PC-9 (cell line): Measurements from ENCODE around the gene PDE11A.

Source experiments
- EZH2 ChIP-seq: fragments of 200-600 bp; sonication (generic); IDR thresholded peaks from 2 replicates; pipeline ENCODE4 v1.8.0; 2017; ENCODE audit warnings: antibody characterized with exemption, low read depth
- TF ChIP-seq, protein P1 (sequence below): fragments of 200-600 bp; sonication (generic); conservative IDR thresholded peaks from 2 replicates; pipeline ENCODE4 v1.6.1; 2017; ENCODE audit warnings: mixed run types, antibody characterized with exemption, mild to moderate bottlenecking, moderate library complexity

DNA sequence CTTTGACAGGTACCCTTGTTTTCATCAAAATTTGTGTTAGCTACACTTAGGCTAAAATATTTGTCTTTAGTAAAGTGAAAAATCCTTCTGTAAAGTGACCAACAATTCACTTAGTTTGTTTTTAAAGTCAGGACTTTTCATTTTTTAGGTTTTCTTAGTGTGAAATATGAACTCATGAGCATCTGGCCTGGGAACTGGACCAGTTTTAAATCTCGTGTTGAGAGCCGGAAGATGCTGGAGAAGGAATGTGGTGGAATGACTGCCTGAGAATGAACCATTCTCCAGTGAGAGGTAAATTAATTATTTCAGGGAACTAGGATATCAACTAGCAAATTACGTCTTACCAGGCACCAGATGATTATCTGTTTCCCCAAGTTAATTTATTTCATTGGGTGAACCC lies 374.3 kb downstream of the PDE11A start:
- TF ChIP-seq, protein P1, sequence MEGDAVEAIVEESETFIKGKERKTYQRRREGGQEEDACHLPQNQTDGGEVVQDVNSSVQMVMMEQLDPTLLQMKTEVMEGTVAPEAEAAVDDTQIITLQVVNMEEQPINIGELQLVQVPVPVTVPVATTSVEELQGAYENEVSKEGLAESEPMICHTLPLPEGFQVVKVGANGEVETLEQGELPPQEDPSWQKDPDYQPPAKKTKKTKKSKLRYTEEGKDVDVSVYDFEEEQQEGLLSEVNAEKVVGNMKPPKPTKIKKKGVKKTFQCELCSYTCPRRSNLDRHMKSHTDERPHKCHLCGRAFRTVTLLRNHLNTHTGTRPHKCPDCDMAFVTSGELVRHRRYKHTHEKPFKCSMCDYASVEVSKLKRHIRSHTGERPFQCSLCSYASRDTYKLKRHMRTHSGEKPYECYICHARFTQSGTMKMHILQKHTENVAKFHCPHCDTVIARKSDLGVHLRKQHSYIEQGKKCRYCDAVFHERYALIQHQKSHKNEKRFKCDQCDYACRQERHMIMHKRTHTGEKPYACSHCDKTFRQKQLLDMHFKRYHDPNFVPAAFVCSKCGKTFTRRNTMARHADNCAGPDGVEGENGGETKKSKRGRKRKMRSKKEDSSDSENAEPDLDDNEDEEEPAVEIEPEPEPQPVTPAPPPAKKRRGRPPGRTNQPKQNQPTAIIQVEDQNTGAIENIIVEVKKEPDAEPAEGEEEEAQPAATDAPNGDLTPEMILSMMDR = no peak
- no peak for TF ChIP-seq EZH2
